HepG2 (cell line): ENCODE data around the gene MAP2K1. TPM values are rescaled to one million over a fixed set of nuclear protein-coding genes. Genes with fewer than 3 reads are reported as not detected.

Experiments
- ATAC-seq: fragments of 200-7000 bp; cut with Tn5 transposase; 3 replicates; pipeline ENCODE4 v1.9.1; 2020; ENCODE audit warnings: mild to moderate bottlenecking, moderate library complexity
- BruUV-seq: library from RNA; stranded (reverse); fragments of 400-500 nt; replicated peaks from 2 replicates; lab custom pipeline; 2021; lab: Mats Ljungman, UMichigan
- CTCF ChIA-PET: fragments of 300-600 bp; formaldehyde crosslinking; extraction: SDS; loops from one replicate; lab custom pipeline; 2021; ENCODE audit warnings: low total read pairs, inconsistent platforms, low intra/inter-chr PET ratio; lab: Yijun Ruan, JAX
- POLR2A ChIA-PET: fragments of 350-600 bp; sonication (Branson Sonifier 250); formaldehyde crosslinking; loops from one replicate; lab custom pipeline; 2020; ENCODE audit warnings: antibody characterized with exemption, inconsistent platforms; lab: Yijun Ruan, JAX
- DNase-seq: peaks from one replicate; pipeline ENCODE4 v3.0.0-alpha.2; 2015; ENCODE audit warnings: low spot score
- FAIRE-seq: peaks from 3 replicates; lab custom pipeline; 2011; peaks lifted over from hg19 to GRCh38; lab: Jason Lieb, UNC
- H2AFZ ChIP-seq: one replicate; pipeline ENCODE4 v1.6.1; 2011; ENCODE audit warnings: low read length, inconsistent platforms
- H3K27ac ChIP-seq: fragments of 300-600 bp; 3 replicates; pipeline ENCODE4 v1.8.0; 2011; ENCODE audit warnings: mixed run types, mild to moderate bottlenecking, mixed read lengths, low read length, inconsistent platforms; ENCODE audit not compliant: insufficient read depth; ENCODE audit errors: extremely low read length
- H3K27me3 ChIP-seq, 2 experiments: fragments of 200-600 bp in 1 of 2; 2 replicates in 1 of 2; 3 replicates in 1 of 2; pipeline versions ENCODE4 v1.6.0 to v1.8.0; 2011; ENCODE audit warnings: low read length in 2 of 2, mild to moderate bottlenecking in 2 of 2, moderate library complexity in 2 of 2, inconsistent platforms in 1 of 2; ENCODE audit not compliant: insufficient read depth in 2 of 2, control insufficient read depth in 1 of 2
- H3K36me3 ChIP-seq, 2 experiments: fragments of 200-600 bp in 1 of 2; replicated peaks in 1 of 2; 2 replicates in 1 of 2; 3 replicates in 1 of 2; pipeline versions ENCODE4 v1.5.1 to v1.8.0; 2011; ENCODE audit warnings: low read length in 2 of 2, inconsistent platforms in 1 of 2; ENCODE audit not compliant: insufficient read depth in 2 of 2, control insufficient read depth in 1 of 2
- H3K4me1 ChIP-seq: 2 replicates; pipeline ENCODE4 v1.5.1; 2012; ENCODE audit warnings: low read length, inconsistent platforms; ENCODE audit not compliant: insufficient read depth
- H3K4me2 ChIP-seq: 2 replicates; pipeline ENCODE4 v1.6.0; 2011; ENCODE audit warnings: low read depth, low read length, inconsistent platforms
- H3K4me3 ChIP-seq, 3 experiments: fragments of 200-600 bp in 1 of 3; sonication (generic), shearing (Covaris generic) in 1 of 3; replicated peaks in 1 of 3; 2 replicates each; pipeline ENCODE4 v1.5.1; 2011 to 2016; ENCODE audit warnings: low read length in 3 of 3, inconsistent platforms in 2 of 3, low read depth in 2 of 3, mild to moderate bottlenecking in 2 of 3, control low read depth in 1 of 3, mixed read lengths in 1 of 3; ENCODE audit not compliant: insufficient read depth in 1 of 3
- H3K79me2 ChIP-seq: one replicate; pipeline ENCODE4 v1.6.1; 2011; ENCODE audit warnings: low read length, inconsistent platforms; ENCODE audit not compliant: insufficient read depth
- H3K9ac ChIP-seq: 2 replicates; pipeline ENCODE4 v1.6.0; 2011; ENCODE audit warnings: mild to moderate bottlenecking, low read depth, low read length, inconsistent platforms; ENCODE audit not compliant: insufficient read depth
- H3K9me3 ChIP-seq: 2 replicates; pipeline ENCODE4 v1.5.1; 2012; ENCODE audit warnings: mild to moderate bottlenecking, low read length
- H4K20me1 ChIP-seq: 2 replicates; pipeline ENCODE4 v1.6.0; 2011; ENCODE audit warnings: inconsistent platforms, mild to moderate bottlenecking, low read length, moderate library complexity; ENCODE audit not compliant: insufficient read depth
- BCL3 ChIP-seq: sonication (generic); formaldehyde crosslinking; IDR thresholded peaks from 2 replicates; pipeline ENCODE4 v1.5.1; 2020; ENCODE audit warnings: mild to moderate bottlenecking, missing genetic modification reagents, moderate library complexity
- CENPBD1 ChIP-seq: sonication (generic); formaldehyde crosslinking; IDR thresholded peaks from 2 replicates; pipeline ENCODE4 v1.8.0; 2022; ENCODE audit warnings: missing genetic modification reagents, low read depth, mild to moderate bottlenecking, borderline replicate concordance
- ELF1 ChIP-seq: sonication (generic); formaldehyde crosslinking; IDR thresholded peaks from 2 replicates; pipeline ENCODE4 v1.4.0; 2020; ENCODE audit warnings: missing genetic modification reagents
- GPBP1L1 ChIP-seq: sonication (generic); formaldehyde crosslinking; IDR thresholded peaks from 2 replicates; pipeline ENCODE4 v1.5.0; 2020; ENCODE audit warnings: mild to moderate bottlenecking, missing genetic modification reagents
- GTF2F1 ChIP-seq: fragments of 150-350 bp; IDR thresholded peaks from 2 replicates; pipeline ENCODE4 v1.6.1; 2014; ENCODE audit warnings: low read length
- HNRNPUL1 ChIP-seq: fragments of 200-400 bp; formaldehyde crosslinking; IDR thresholded peaks from 2 replicates; pipeline ENCODE4 v1.6.1; 2017; ENCODE audit warnings: low read depth, mild to moderate bottlenecking, low read length, moderate library complexity
- MBNL3 ChIP-seq: fragments of 250-450 bp; sonication (Bioruptor Pico); conservative IDR thresholded peaks from 2 replicates; pipeline ENCODE4 v1.8.0; 2022; ENCODE audit warnings: mild to moderate bottlenecking, inconsistent platforms
- MED1 ChIP-seq: sonication (generic); formaldehyde crosslinking; IDR thresholded peaks from 2 replicates; pipeline ENCODE4 v1.4.0; 2020; ENCODE audit warnings: missing genetic modification reagents
- MEF2D ChIP-seq: sonication (generic); formaldehyde crosslinking; IDR thresholded peaks from 2 replicates; pipeline ENCODE4 v1.5.1; 2020; ENCODE audit warnings: mild to moderate bottlenecking, missing genetic modification reagents
- MIER3 ChIP-seq: IDR thresholded peaks from 2 replicates; pipeline ENCODE4 v1.6.1; 2016; ENCODE audit warnings: missing compliant biosample characterization, borderline replicate concordance
- MTF1 ChIP-seq: sonication (generic); formaldehyde crosslinking; IDR thresholded peaks from 2 replicates; pipeline ENCODE4 v1.5.0; 2020; ENCODE audit warnings: missing genetic modification reagents
- PHB2 ChIP-seq: fragments of 450-650 bp; IDR thresholded peaks from 2 replicates; pipeline ENCODE4 v1.6.1; 2018; ENCODE audit not compliant: partially characterized antibody
- TBL1XR1 ChIP-seq: fragments of 150-350 bp; IDR thresholded peaks from 2 replicates; pipeline ENCODE4 v1.6.1; 2014; ENCODE audit warnings: borderline replicate concordance, low read length; ENCODE audit not compliant: partially characterized antibody
- TFE3 ChIP-seq: IDR thresholded peaks from 2 replicates; pipeline ENCODE4 v1.6.1; 2016
- TRAFD1 ChIP-seq: sonication (generic); formaldehyde crosslinking; IDR thresholded peaks from 2 replicates; pipeline ENCODE4 v1.5.1; 2020; ENCODE audit warnings: missing genetic modification reagents, mild to moderate bottlenecking, borderline replicate concordance
- UBTF ChIP-seq: sonication (generic); formaldehyde crosslinking; IDR thresholded peaks from 2 replicates; pipeline ENCODE4 v1.4.0; 2020; ENCODE audit warnings: mild to moderate bottlenecking, missing genetic modification reagents
- ZNF674 ChIP-seq: sonication (generic); formaldehyde crosslinking; IDR thresholded peaks from 2 replicates; pipeline ENCODE4 v1.5.0; 2020; ENCODE audit warnings: low read depth, mild to moderate bottlenecking, missing genetic modification reagents
- ZNF713 ChIP-seq: sonication (generic); formaldehyde crosslinking; IDR thresholded peaks from 2 replicates; pipeline ENCODE4 v1.4.0; 2020; ENCODE audit warnings: mild to moderate bottlenecking, missing genetic modification reagents
- WGBS: methylation state at CpG from one replicate; pipeline ENCODE4 v1.1.6; 2017; ENCODE audit warnings: low lambda C conversion rate; 5-methylcytosine and 5-hydroxymethylcytosine counted together
- in situ Hi-C: cut with HindIII; loops from 2 replicates; pipeline ENCODE4 v1.10.0; 2017; ENCODE audit warnings: low pct_unique_long_range_greater_than_20kb; ENCODE audit not compliant: extremely low pct_ligation_motif_present
- intact Hi-C: fragments of 100-400 bp; cut with micrococcal nuclease; formaldehyde crosslinking; loops from one replicate; pipeline ENCODE4 v1.10.0; 2022; ENCODE audit not compliant: unreplicated experiment
- polyA plus RNA-seq, 8 experiments: library from polyadenylated mRNA; depleted of rRNA in 3 of 8; stranded (reverse) in 7 of 8; unstranded in 1 of 8; fragments of >200 nt; fragmentation: Illumina TruSeq in 4 of 8; extraction: Trizol in 4 of 8; gene quantifications; 2 replicates each; pipeline versions ENCODE4 v1.2.1 to v1.2.3, GENCODE V29; 2011 to 2016; ENCODE audit warnings: low read depth in 4 of 8, missing spikeins in 1 of 8, mixed read lengths in 1 of 8; ENCODE audit not compliant: insufficient read depth in 1 of 8
- total RNA-seq, 5 experiments: library from RNA; depleted of rRNA; stranded (reverse); fragments of >200 nt; fragmentation: Illumina TruSeq; extraction: Trizol; gene quantifications; 2 replicates each; pipeline ENCODE4 v1.2.3, GENCODE V29; 2016; ENCODE audit warnings: low read depth in 1 of 5

MAP2K1 gene
- total and polyA plus RNA-seq, 2 of the 13 experiments (the other 11 are each of a cell fraction or from before 2014, with no cell fraction given) = 24.1 to 49.2 TPM

- intact Hi-C loops (no loop called here), in situ Hi-C loops (no loop called here)
- no peak for DNase-seq
- FAIRE-seq = no peak
- Histone ChIP-seq H3K4me1 (peaks cover 18% of the 10 kb centered on the region), H3K36me3 (no peaks in the 10 kb centered on the region), H3K27ac (no peak overlapping the region), H4K20me1 (no peaks in the 10 kb centered on the region), H3K27me3 (no peaks in the 10 kb centered on the region), H3K4me2 (no peak overlapping the region), H3K79me2 (no peaks in the 10 kb centered on the region), H3K9ac (no peak overlapping the region), H3K9me3 (no peaks in the 10 kb centered on the region), H3K4me3 (no peak overlapping the region), H2AFZ (no peak overlapping the region)
- no TSS peak for BruUV-seq
- ChIA-PET POLR2A (no interaction called here), CTCF (no interaction called here)
- 95% methylated on average over 1 of the region's 1 CpG for WGBS
- ATAC-seq = no peak
- TF ChIP-seq MEF2D (CRISPR knock-in tag) (no peak), MED1 (no peak), UBTF (CRISPR knock-in tag) (no peak), ZNF713 (CRISPR knock-in tag) (no peak), GTF2F1 (no peak), TFE3 (CRISPR knock-in tag) (no peak), PHB2 (no peak), MTF1 (CRISPR knock-in tag) (no peak), HNRNPUL1 (no peak), MIER3 (CRISPR knock-in tag) (no peak), MBNL3 (CRISPR knock-in tag) (no peak), ELF1 (CRISPR knock-in tag) (no peak), TRAFD1 (CRISPR knock-in tag) (no peak), CENPBD1 (CRISPR knock-in tag) (no peak), TBL1XR1 (no peak), GPBP1L1 (no peak), BCL3 (CRISPR knock-in tag) (no peak), ZNF674 (CRISPR knock-in tag) (no peak)
Measured at GRCh38 chr15:66362776-66363175, 23.9 kb upstream of the MAP2K1 start.
